Measurements from ENCODE around the gene FOXJ2. TPM values are rescaled to one million over a fixed set of nuclear protein-coding genes. Genes with fewer than 3 reads are reported as not detected.
A peak's percentile ranks its signal among the peaks of the same experiment; 100 is the strongest.

FOXJ2 gene
- polyA plus RNA-seq, 1 of the 3 experiments (the other 2 are of a cell fraction): 3.4 TPM

GRCh38 chr12:8078398-8078797 lies 45.9 kb downstream of the FOXJ2 start:
- H3K4me2 ChIP-seq: no peak overlapping the region
- peaks cover 3 to 16% of the 10 kb centered on the region in 2 experiments; a peak in 3 of 4 replicates for H3K4me1 ChIP-seq (ENCODE audit: control insufficient read depth in 1 of 2, insufficient read depth in 2 of 2, low read depth in 1 of 2, low read length in 1 of 2)
- ChIA-PET CTCF (interaction anchor here (0.6 to 5.5 kb wide), 17 partner anchors 9 to 272 kb away, joined by 3 to 89 read pairs (median 4); partner anchors contain the start of genes C3AR1, FOXJ2 and ZNF705A), POLR2A (no interaction called here)
- H3K4me3 ChIP-seq (ENCODE audit: low read depth in 2 of 2, low read length in 1 of 2): no peak overlapping the region
- peaks cover 18% of the 10 kb centered on the region; the same call in 1 of the 2 replicates for H3K79me2 ChIP-seq (ENCODE audit: insufficient read depth)
- 31% methylated on average over 4 of the region's 4 CpGs for WGBS (ENCODE audit: low lambda C conversion rate)
- H3K9me2 ChIP-seq: no peaks in the 10 kb centered on the region
- H3K27me3 ChIP-seq (ENCODE audit: insufficient read depth): no peaks in the 10 kb centered on the region
- DNase-seq: peak; percentile 64
- H4K20me1 ChIP-seq (ENCODE audit: insufficient read depth): no peaks in the 10 kb centered on the region
- peaks cover 6% of the 10 kb centered on the region for H3F3A ChIP-seq (replicated peaks; ENCODE audit: insufficient read depth)
- no peak overlapping the region for H2AFZ ChIP-seq (ENCODE audit: low read depth)
- H3K9ac ChIP-seq: 0 out of 2 replicates have a peak overlapping the region, but pooled peaks have one; percentile 12
- no peaks in the 10 kb centered on the region for H3K9me3 ChIP-seq
- no peaks in the 10 kb centered on the region for H3K36me3 ChIP-seq (replicated peaks in 1 of 2; ENCODE audit: control insufficient read depth in 1 of 2, insufficient read depth in 2 of 2, low read length in 1 of 2)
- no peak overlapping the region for H3K27ac ChIP-seq (ENCODE audit: low read depth in 2 of 2, low read length in 1 of 2)
- TF ChIP-seq MAX (IDR thresholded peaks at IDR 0.05; ENCODE audit: low read depth) (no peak), SMC3 (IDR thresholded peaks at IDR 0.05; ENCODE audit: low read depth, low read length) (peak; percentile 55), CTCF (IDR thresholded peaks at IDR 0.05) (peak; percentile 71), RAD21 (IDR thresholded peaks at IDR 0.05; ENCODE audit: low read length) (peak; percentile 84)

GRCh38 chr12:8078916-8079315 lies 46.4 kb downstream of the FOXJ2 start:
- ChIA-PET CTCF (interaction anchor here (1.0 to 5.5 kb wide), 11 partner anchors 12 to 272 kb away, joined by 3 to 89 read pairs (median 4); partner anchors contain the start of genes C3AR1, FOXJ2 and ZNF705A), POLR2A (no interaction called here)
- H3K27me3 ChIP-seq (ENCODE audit: insufficient read depth): no peaks in the 10 kb centered on the region
- peaks cover 23% of the 10 kb centered on the region; the same call in 1 of the 2 replicates for H3K79me2 ChIP-seq (ENCODE audit: insufficient read depth)
- no peak overlapping the region for H3K9ac ChIP-seq
- peaks cover 6% of the 10 kb centered on the region for H3F3A ChIP-seq (replicated peaks; ENCODE audit: insufficient read depth)
- no peak for DNase-seq
- no peaks in the 10 kb centered on the region for H3K36me3 ChIP-seq (replicated peaks in 1 of 2; ENCODE audit: control insufficient read depth in 1 of 2, insufficient read depth in 2 of 2, low read length in 1 of 2)
- H3K9me2 ChIP-seq: no peaks in the 10 kb centered on the region
- H3K27ac ChIP-seq (ENCODE audit: low read depth in 2 of 2, low read length in 1 of 2): no peak overlapping the region
- no peaks in the 10 kb centered on the region for H3K9me3 ChIP-seq
- peaks cover 8 to 16% of the 10 kb centered on the region in 2 experiments; a peak in 3 of 4 replicates for H3K4me1 ChIP-seq (ENCODE audit: control insufficient read depth in 1 of 2, insufficient read depth in 2 of 2, low read depth in 1 of 2, low read length in 1 of 2)
- TF ChIP-seq SIN3A (IDR thresholded peaks at IDR 0.05; ENCODE audit: borderline replicate concordance, low read depth, low read length): no peak
- TF ChIP-seq RAD21 (IDR thresholded peaks at IDR 0.05; ENCODE audit: low read length): no peak
- H4K20me1 ChIP-seq (ENCODE audit: insufficient read depth): no peaks in the 10 kb centered on the region
- no peak overlapping the region for H2AFZ ChIP-seq (ENCODE audit: low read depth)
- 79% methylated on average over 2 of the region's 2 CpGs for WGBS (ENCODE audit: low lambda C conversion rate)
- H3K4me2 ChIP-seq: no peak overlapping the region
- no peak overlapping the region for H3K4me3 ChIP-seq (ENCODE audit: low read depth in 2 of 2, low read length in 1 of 2)

- CTCF ChIA-PET: interaction anchor here (5.5 kb wide), 1 partner anchor 36 kb away, joined by 89 read pairs; no protein-coding TSS in a partner anchor
- H3K9ac ChIP-seq: no peak overlapping the region
- H3K9me3 ChIP-seq: no peaks in the 10 kb centered on the region
- no peak overlapping the region for H3K4me3 ChIP-seq (ENCODE audit: low read depth in 2 of 2, low read length in 1 of 2)
- H3F3A ChIP-seq (replicated peaks; ENCODE audit: insufficient read depth): peaks cover 6% of the 10 kb centered on the region
- no peak overlapping the region for H3K27ac ChIP-seq (ENCODE audit: low read depth in 2 of 2, low read length in 1 of 2)
- H4K20me1 ChIP-seq (ENCODE audit: insufficient read depth): no peaks in the 10 kb centered on the region
- POLR2A ChIA-PET: no interaction called here
- no peaks in the 10 kb centered on the region for H3K9me2 ChIP-seq
- DNase-seq: no peak
- H2AFZ ChIP-seq (ENCODE audit: low read depth): no peak overlapping the region
- peaks cover 36% of the 10 kb centered on the region; the same call in 1 of the 2 replicates for H3K79me2 ChIP-seq (ENCODE audit: insufficient read depth)
- H3K36me3 ChIP-seq (replicated peaks in 1 of 2; ENCODE audit: control insufficient read depth in 1 of 2, insufficient read depth in 2 of 2, low read length in 1 of 2): no peaks in the 10 kb centered on the region
- peaks cover 8 to 16% of the 10 kb centered on the region in 2 experiments; a peak in 3 of 4 replicates for H3K4me1 ChIP-seq (ENCODE audit: control insufficient read depth in 1 of 2, insufficient read depth in 2 of 2, low read depth in 1 of 2, low read length in 1 of 2)
- no peak overlapping the region for H3K4me2 ChIP-seq
- H3K27me3 ChIP-seq (ENCODE audit: insufficient read depth): no peaks in the 10 kb centered on the region
- TF ChIP-seq PBX3 (IDR thresholded peaks at IDR 0.05) (no peak), RCOR1 (IDR thresholded peaks at IDR 0.05; ENCODE audit: low read length) (no peak), REST (IDR thresholded peaks at IDR 0.05; ENCODE audit: low read depth, low read length) (no peak), FOSL2 (IDR thresholded peaks at IDR 0.05; ENCODE audit: borderline replicate concordance, low read depth) (no peak), USF1 (IDR thresholded peaks at IDR 0.05; ENCODE audit: borderline replicate concordance, low read depth) (no peak)
Observed at GRCh38 chr12:8080120-8080519, 47.6 kb downstream of the FOXJ2 start.

Data from SK-N-SH (cell line).